Measurements from ENCODE around the gene CRYGA. TPM values are rescaled to one million over a fixed set of nuclear protein-coding genes. Genes with fewer than 3 reads are reported as not detected.

The CRYGA gene
- polyA plus RNA-seq, 1 of the 3 experiments (the other 2 are of a cell fraction), result not detected

- no peak overlapping the region for H3K4me2 ChIP-seq
Measured at GRCh38 chr2:208183526-208183925, 20.1 kb upstream of the CRYGA start.

More at GRCh38 chr2:208183526-208183925, 20.1 kb upstream of the CRYGA start:
- WGBS (ENCODE audit: low lambda C conversion rate), result 91% methylated on average over 7 of the region's 7 CpGs
- Histone ChIP-seq H3K9me2 (no peaks in the 10 kb centered on the region), H3F3A (replicated peaks; ENCODE audit: insufficient read depth) (no peaks in the 10 kb centered on the region), H2AFZ (ENCODE audit: low read depth) (no peak overlapping the region), H3K4me3 (ENCODE audit: low read depth in 2 of 2, low read length in 1 of 2) (no peak overlapping the region), H3K79me2 (ENCODE audit: insufficient read depth) (no peaks in the 10 kb centered on the region), H3K9me3 (no peaks in the 10 kb centered on the region), H3K36me3 (replicated peaks in 1 of 2; ENCODE audit: control insufficient read depth in 1 of 2, insufficient read depth in 2 of 2, low read length in 1 of 2) (no peaks in the 10 kb centered on the region), H3K4me1 (ENCODE audit: control insufficient read depth in 1 of 2, insufficient read depth in 2 of 2, low read depth in 1 of 2, low read length in 1 of 2) (no peaks in the 10 kb centered on the region; a peak in 1 of 4 replicates), H3K9ac (no peak overlapping the region), H3K27me3 (ENCODE audit: insufficient read depth) (no peaks in the 10 kb centered on the region), H4K20me1 (ENCODE audit: insufficient read depth) (no peaks in the 10 kb centered on the region), H3K27ac (ENCODE audit: low read depth in 2 of 2, low read length in 1 of 2) (no peak overlapping the region)
- DNase-seq, result no peak
- ChIA-PET CTCF (interaction anchor here (0.6 to 1.9 kb wide), 2 partner anchors 8 to 70 kb away, joined by 3 to 5 read pairs; no protein-coding TSS in a partner anchor), POLR2A (no interaction called here)
- TF ChIP-seq RCOR1 (IDR thresholded peaks at IDR 0.05; ENCODE audit: low read length) (no peak), GATA2 (CRISPR knock-in tag; IDR thresholded peaks at IDR 0.05) (no peak), CTCF (IDR thresholded peaks at IDR 0.05) (no peak), CHD2 (IDR thresholded peaks at IDR 0.05; ENCODE audit: low read length, partially characterized antibody) (no peak), EZH2phosphoT487 (IDR thresholded peaks at IDR 0.05; ENCODE audit: borderline replicate concordance, low read depth) (no peak), RAD21 (IDR thresholded peaks at IDR 0.05; ENCODE audit: low read length) (no peak), USF1 (IDR thresholded peaks at IDR 0.05; ENCODE audit: borderline replicate concordance, low read depth) (no peak), SMC3 (IDR thresholded peaks at IDR 0.05; ENCODE audit: low read depth, low read length) (no peak), PBX3 (IDR thresholded peaks at IDR 0.05) (no peak), NRF1 (IDR thresholded peaks at IDR 0.05; ENCODE audit: low read depth, low read length) (no peak), SIN3A (IDR thresholded peaks at IDR 0.05; ENCODE audit: borderline replicate concordance, low read depth, low read length) (no peak), YY1 (IDR thresholded peaks at IDR 0.05; ENCODE audit: low read depth) (no peak), NFIC (IDR thresholded peaks at IDR 0.05; ENCODE audit: borderline replicate concordance) (no peak), REST (IDR thresholded peaks at IDR 0.05; ENCODE audit: low read depth, low read length) (no peak), TAF1 (IDR thresholded peaks at IDR 0.05; ENCODE audit: borderline replicate concordance, low read depth, low read length) (no peak), RXRA (IDR thresholded peaks at IDR 0.05; ENCODE audit: borderline replicate concordance, low read depth) (no peak), MXI1 (IDR thresholded peaks at IDR 0.05; ENCODE audit: low read depth, low read length) (no peak), TEAD4 (IDR thresholded peaks at IDR 0.05; ENCODE audit: borderline replicate concordance, insufficient read depth) (no peak), MAX (IDR thresholded peaks at IDR 0.05; ENCODE audit: low read depth) (no peak), FOXJ3 (CRISPR knock-in tag; IDR thresholded peaks at IDR 0.05) (no peak)
